GM21423 (cell line): ENCODE measurements around the gene TREML4.
"Not testable (repeated sequence)": the region's sequence is repeated elsewhere in the genome, so short reads cannot be mapped to it uniquely, and the experiment has no call there.

ENCODE experiments used
- ATAC-seq: cut with Tn5 transposase; IDR thresholded peaks from one replicate; pipeline ENCODE4 v1.9.1; 2021; ENCODE audit warnings: mild to moderate bottlenecking, moderate library complexity; ENCODE audit not compliant: unreplicated experiment

Gene TREML4

GRCh38 chr6:41228096-41228495 is at the start of gene TREML4:
Gene TREML4, plus strand, starts transcription at chr6:41228349. Its CDS starts 79 bp downstream, at chr6:41228428.
- ATAC-seq = no peak

- no peak for ATAC-seq
These were observed 49.0 kb upstream of the TREML4 start for GRCh38 chr6:41179163-41179562.

- no peak for ATAC-seq
These were observed 46.6 kb upstream of the TREML4 start for GRCh38 chr6:41181566-41181965.

- ATAC-seq = no peak
These were observed 45.8 kb upstream of the TREML4 start for GRCh38 chr6:41182069-41183034.

GRCh38 chr6:41184761-41185160 is 43.4 kb upstream of the TREML4 start:
- ATAC-seq = no peak

- ATAC-seq = no peak
These were observed 42.1 kb upstream of the TREML4 start for GRCh38 chr6:41186031-41186562.

GRCh38 chr6:41187924-41188886 is 39.9 kb upstream of the TREML4 start:
- no peak for ATAC-seq

- ATAC-seq = not testable (repeated sequence)
These were observed 39.1 kb upstream of the TREML4 start for GRCh38 chr6:41189046-41189445.

- no peak for ATAC-seq
These were observed 38.2 kb upstream of the TREML4 start for GRCh38 chr6:41189967-41190366.

- no peak for ATAC-seq
These were observed 37.4 kb upstream of the TREML4 start for GRCh38 chr6:41190791-41191190.

- no peak for ATAC-seq
These were observed 36.6 kb upstream of the TREML4 start for GRCh38 chr6:41191569-41191968.

- no peak for ATAC-seq
These were observed 34.9 kb upstream of the TREML4 start for GRCh38 chr6:41193171-41193734.

- ATAC-seq = no peak
These were observed 34.3 kb upstream of the TREML4 start for GRCh38 chr6:41193884-41194283.

- no peak for ATAC-seq
These were observed 33.8 kb upstream of the TREML4 start for GRCh38 chr6:41194386-41194785.

- ATAC-seq = no peak
These were observed 30.9 kb upstream of the TREML4 start for GRCh38 chr6:41197234-41197633.

- ATAC-seq = peak; percentile 41
These were observed 28.4 kb upstream of the TREML4 start for GRCh38 chr6:41199552-41200246.

GRCh38 chr6:41200296-41200900 is 27.8 kb upstream of the TREML4 start:
- ATAC-seq = peak; percentile 27

- ATAC-seq = peak; percentile 43
These were observed 27.0 kb upstream of the TREML4 start, which contains the start of gene TREML2 for GRCh38 chr6:41200901-41201763. Gene TREML2, minus strand, starts transcription at chr6:41201149. Its CDS starts 141 bp downstream, at chr6:41201008.

- ATAC-seq = no peak
These were observed 26.4 kb upstream of the TREML4 start for GRCh38 chr6:41201764-41202173.
